ENCODE measurements around the gene NEURL1B.

GRCh38 chr5:172713113-172713808 lies 72.2 kb downstream of the NEURL1B start:
- TF ChIP-seq GABPA (IDR thresholded peaks at IDR 0.05 in 1 of 2, conservative IDR thresholded peaks at IDR 0.05 in 1 of 2) (no peak), CTCF (IDR thresholded peaks at IDR 0.05; ENCODE audit: low read depth, low read length, missing input control) (peak; percentile 74), NR2F2 (IDR thresholded peaks at IDR 0.05) (no peak)
